NCI-H510A treated with DMSO at 0.1 percent for 48 hours (cell line): ENCODE results near the gene MYL3.
A peak's percentile ranks its signal among the peaks of the same experiment; 100 is the strongest.

Source experiments
- DNase-seq: peaks from one replicate; lab custom pipeline; 2025; lab: John Stamatoyannopoulos, UW

Gene MYL3

DNA sequence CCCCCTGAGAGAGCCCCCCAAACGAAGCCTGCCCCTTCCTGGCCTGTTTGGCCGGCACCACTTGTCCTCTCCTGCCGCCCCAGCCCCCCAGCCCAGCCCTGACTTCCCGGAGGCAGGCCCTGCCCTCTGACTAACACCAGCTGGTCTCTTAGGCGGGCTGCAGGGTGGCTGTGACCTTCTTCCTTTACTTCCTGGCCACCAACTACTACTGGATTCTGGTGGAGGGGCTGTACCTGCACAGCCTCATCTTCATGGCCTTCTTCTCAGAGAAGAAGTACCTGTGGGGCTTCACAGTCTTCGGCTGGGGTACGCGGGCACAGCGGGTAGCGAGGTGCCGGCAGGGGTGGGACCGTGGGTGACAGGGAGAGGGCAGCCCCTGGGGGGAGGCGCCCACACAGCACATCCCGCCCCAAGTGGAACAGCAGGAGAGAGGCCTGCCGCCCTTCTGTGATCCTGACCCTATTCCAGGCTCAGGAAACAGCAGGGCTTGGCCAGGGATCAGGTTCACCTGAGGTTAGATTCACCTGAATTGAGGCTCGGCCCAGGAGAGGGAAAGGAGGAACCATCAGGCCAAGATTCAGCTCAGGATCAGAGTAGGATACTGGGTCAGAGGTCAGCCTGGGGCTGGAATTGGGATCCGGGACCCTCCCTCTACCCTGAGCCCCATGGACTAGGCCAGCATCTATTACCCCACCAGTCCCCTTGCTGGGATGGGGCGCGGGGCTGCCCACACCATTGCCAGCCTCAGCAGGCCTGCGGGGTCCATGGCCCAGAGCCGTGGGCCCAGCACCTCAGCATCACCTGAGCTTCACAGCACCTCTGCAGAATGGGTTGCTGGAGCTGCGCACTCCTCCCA lies 36.1 kb upstream of the MYL3 start:
- no peak for DNase-seq

DNA sequence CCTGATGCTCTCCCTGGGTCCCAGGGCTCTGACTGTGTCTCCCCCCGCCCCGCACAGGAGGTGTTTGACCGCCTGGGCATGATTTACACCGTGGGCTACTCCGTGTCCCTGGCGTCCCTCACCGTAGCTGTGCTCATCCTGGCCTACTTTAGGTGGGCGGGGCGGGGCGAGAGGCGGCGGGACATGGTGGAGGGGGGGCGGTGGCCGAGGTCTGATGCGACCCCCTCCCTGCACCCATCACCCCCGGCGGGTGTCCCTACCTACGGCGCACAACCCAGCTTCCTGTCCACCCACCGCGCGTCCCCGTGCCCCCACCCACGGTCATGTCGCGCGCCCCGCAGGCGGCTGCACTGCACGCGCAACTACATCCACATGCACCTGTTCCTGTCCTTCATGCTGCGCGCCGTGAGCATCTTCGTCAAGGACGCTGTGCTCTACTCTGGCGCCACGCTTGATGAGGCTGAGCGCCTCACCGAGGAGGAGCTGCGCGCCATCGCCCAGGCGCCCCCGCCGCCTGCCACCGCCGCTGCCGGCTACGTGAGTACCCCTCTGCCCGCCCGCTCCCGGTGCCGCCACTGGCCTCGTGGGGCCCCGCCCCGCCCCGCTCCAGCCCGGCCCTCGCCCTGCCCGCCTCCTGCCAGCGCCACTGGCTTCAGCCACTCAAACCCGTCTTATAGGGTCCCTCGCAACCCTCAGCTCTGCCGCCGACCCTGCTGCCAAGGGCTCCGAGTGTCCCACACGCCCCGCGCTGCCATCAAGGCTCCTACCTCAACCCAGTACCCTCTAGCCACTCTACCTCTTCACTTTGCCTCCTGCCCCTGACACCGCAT lies 35.3 kb upstream of the MYL3 start:
- no peak for DNase-seq

DNA sequence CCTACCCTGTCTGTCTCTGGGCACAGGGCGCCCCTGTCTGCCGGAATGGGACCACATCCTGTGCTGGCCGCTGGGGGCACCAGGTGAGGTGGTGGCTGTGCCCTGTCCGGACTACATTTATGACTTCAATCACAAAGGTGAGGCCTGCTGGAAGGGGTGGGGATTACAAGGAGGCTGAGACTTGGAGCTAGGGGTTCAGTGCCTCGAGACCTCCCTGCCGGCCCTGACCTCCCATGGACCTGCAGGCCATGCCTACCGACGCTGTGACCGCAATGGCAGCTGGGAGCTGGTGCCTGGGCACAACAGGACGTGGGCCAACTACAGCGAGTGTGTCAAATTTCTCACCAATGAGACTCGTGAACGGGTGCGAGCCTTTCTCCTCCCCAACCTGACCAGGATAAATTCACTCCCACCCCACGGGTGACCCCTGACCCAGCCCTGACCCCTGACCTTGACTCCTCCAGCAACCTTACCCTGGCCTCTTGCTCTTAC lies 34.6 kb upstream of the MYL3 start:
- DNase-seq: no peak

DNA sequence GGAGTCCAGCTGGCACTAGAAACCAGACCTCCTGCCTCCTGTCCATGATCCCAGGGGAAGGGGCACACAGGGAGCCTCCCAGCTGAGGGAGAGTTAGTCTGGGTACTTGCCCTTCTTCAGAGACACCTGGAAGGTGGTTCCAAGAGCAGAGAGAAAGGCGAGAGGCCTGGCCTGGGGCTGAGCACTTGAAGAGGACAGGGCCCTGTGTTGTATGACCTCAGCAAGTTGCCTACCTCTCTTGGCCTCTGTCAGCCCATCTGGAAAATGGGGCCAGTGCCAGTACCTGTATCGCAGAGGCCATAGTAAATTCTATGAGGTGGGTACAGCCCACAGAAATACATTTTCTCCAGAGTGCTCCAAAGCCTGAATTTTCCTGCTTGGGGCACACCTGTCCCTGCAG lies 33.8 kb upstream of the MYL3 start:
- no peak for DNase-seq

DNA sequence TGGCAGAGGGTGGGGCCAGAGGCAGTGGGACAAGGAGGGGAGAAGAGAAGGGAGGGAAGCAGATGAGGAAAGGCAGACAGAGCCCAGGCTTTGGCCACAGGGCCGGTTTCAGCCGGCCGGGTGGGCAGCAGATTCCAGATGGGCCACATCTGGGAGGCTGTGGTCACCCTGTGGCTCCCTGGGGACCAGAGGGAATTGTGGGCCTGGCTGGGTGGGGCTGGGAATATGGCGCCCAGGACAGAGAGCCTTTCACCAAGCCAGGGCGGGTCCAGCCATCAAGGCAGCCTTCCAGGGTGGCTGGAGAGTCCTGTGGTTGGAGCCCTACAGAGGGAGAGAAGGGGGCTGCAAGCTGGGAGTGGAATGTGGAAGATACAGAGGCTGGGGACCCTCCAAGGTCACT lies 33.1 kb upstream of the MYL3 start:
- DNase-seq: no peak

DNA sequence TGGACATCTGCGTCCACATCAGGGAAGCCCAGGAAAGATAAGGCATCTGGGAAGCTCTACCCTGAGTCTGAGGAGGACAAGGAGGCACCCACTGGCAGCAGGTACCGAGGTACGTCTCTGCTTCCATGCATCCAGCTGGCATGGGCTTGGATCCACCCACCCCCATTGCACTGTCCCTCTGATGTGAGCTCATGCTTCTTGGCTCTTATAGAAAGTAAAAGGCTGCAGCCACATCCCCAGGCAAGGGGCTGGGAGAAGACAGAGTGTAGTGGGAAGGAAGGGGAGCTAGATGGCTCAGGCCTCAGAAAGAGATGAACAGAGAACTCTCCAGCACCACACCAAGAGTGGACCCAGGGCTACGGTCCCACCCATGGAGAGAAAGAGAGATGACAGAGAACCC lies 32.5 kb upstream of the MYL3 start:
- DNase-seq: no peak

DNA sequence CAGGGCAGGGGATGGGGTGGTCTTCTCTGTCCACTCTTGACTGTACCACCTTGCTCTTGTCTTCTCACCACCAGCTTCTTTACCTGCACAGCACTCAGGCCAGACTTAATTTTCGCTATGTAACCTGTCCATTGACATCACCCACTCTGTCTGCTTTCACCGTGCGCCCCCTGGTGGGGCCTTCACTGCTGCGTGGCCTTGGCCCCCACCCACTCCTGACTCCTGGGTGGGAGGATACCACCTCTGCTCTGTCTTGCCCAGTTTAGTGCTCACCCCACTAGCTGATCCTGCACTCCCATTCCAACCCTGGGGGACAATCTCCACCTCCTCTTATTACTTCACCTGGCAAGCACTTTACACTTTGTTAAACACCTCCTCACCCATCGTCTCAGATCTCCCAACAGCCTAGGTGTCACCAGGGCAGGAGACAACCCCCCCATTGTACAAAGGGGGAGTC lies 32.0 kb upstream of the MYL3 start:
- DNase-seq: no peak

DNA sequence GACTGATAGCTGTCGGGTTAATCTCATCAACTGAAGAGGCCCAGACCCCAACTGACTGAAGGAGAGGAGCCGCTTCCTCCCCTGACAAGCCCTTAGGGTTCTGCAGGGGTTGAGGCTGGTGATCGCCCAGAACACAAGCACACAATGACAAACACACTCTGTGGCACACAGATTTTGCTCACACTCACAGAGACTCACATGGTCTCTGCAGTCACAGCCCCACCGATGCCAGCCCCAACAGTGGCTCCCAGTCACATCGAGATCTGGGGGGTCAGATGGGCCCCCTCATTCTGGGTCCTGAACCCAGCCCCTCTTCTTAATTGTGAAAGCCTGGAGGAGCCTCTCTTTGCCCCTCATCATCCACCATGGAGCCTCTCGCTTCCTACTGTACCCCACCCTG lies 31.0 kb upstream of the MYL3 start:
- no peak for DNase-seq

DNA sequence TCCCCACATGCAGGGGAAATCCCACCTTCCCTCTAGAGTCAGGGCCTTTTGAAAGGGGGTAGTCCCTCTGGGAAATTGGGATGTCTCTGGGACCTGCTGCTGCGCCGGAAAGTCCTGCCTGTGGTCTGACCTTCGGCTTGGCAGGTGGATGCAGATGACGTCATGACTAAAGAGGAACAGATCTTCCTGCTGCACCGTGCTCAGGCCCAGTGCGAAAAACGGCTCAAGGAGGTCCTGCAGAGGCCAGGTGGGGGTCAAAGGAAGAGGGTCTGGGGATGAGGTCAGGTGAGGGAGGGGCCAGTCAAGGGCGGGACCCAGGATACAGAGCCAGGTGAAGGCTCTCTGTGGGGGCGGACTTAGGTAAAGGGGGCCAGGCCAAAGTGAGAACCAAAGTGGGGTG lies 30.5 kb upstream of the MYL3 start:
- DNase-seq: no peak

DNA sequence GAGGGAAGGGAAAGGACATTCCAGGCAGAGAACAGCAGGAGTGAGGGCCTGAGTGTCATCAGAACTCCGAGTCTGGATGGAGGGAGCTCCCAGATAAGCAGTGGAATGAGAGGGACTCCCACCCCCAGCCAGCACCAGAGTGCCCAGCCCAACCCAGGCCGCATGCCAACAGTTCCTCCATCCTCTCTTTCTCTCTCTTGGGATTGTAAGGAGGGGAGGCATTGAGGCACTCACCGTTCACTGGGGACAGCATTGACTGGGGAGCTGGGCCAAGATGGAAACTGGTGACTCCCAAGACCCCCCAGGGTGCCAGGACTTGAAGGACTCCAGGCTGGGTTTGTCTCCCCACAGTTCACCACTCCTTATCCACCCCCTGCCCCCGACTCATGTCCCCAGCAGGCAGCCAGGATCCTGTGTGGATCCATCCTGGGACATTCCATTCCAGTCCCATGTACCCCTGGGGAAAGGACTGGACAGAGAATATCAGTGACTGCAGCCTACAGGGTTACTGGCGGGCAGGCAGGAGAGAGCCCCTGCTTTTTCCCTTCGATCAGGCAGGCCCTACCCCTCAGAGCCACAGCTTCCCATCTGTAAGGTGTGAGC lies 30.0 kb upstream of the MYL3 start:
- DNase-seq: no peak

DNA sequence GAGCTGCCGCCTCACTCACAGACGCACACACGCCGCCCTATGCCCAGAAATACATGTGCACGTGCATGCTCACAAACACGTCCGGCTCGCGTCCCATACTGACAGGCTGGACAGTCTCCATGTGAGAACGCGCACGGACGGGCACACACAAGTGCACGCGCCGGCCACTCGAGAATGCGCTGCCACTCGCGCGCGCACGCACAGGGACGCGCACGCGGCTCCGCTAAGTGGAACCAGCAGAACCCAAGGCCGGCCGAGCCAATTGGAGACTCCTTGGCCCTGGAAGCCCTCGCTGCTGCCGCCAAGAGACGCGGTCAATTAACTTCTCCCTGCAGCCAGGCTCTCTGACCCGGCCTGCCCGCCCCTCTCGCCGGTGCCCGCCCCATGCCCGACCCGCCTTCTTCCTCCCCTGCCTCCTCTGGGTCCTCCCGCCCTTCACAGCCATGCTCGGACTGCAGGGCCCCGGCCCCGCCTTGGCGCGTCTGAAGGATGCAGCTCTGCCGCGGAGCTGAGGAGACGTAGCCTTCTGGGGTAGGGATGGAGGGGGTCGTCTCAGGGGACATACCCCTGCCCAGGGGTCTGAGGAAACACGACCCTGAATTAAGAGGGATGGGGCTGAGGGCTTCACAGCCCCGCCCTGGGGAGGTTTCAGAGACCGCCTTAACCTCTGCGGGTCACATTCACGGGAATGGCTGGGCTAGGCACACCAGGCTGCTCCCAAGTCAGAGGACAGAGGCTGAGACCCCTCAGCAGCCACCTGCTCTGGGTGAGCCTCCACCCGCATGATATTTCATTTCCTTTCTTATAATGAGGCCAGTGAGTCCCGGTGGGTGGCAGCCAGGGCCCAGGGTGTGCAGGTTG lies 29.3 kb upstream of the MYL3 start:
- DNase-seq: peak; percentile 75

DNA sequence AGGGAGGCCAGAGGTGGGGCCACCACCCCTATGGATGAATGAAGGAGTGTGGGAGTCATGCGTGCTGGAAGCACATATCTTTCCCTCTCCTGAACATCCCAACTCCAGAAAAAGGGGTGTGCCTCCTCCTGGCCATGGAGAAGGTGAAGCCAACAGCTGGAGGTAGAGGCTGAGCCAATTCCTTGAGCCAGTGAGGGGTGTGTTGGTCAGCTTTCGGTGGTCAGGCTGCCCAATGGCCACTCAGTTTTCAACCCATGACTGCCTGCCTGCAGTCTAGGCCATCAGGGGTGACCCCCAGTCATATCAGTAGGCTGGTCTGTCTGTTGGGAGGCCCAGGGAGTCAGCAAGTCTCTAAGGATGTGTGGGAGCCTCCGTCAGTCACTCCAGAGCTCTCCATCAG lies 27.9 kb upstream of the MYL3 start:
- no peak for DNase-seq

DNA sequence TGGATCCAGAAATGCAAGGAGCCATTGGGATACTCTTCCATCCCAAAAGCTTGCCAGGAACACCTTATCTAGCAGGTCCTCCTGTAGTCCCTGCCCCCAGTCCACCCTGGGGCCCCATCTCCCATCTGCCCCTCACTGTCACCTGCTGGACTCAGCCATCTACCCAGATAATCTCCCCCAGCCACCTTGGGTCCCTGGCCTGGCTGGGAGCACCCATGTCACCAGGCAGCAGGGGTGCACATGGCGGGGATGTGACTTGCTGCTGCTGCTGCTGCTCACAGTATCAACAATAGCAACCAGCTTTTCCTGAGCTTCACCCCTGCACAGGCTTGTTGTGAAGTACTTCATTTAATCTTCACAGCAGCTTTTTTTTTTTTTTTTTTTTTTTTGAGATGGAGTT lies 26.9 kb upstream of the MYL3 start:
- no peak for DNase-seq

DNA sequence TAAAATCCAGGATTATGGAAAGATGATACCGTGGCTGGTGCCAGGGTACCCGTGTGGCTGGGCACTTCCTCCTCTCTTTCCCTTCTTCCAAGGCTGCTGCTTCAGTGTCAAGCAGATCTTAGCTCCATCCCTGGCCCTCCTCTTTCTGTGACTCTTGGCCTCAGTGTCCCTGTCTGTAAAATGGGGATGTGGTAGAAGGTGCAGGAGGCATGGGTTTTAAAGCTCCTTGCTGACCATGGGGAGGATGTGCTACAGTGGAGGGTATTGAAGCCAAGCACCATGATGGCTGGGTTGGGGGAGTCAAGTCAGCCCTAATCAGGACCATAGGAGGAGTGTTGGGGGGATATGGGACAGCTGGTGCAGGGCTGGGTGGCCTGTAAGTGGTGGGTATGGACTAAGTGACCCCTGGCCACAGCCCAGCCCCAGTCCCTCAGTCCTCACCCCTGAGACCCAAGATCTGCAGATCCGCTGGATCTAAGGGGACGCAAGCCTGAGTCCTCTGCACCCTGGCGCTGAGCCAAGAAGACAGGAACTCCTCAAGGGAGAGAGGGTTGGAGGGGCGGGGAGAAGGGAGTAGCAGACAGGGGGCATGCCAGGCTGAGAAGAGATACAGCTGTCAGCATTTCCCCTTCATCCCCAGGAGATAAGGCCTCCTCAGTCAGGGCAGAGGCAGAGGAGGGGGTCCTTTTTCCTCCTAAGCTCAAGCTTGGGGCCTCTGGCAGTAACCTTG lies 26.3 kb upstream of the MYL3 start:
- no peak for DNase-seq

DNA sequence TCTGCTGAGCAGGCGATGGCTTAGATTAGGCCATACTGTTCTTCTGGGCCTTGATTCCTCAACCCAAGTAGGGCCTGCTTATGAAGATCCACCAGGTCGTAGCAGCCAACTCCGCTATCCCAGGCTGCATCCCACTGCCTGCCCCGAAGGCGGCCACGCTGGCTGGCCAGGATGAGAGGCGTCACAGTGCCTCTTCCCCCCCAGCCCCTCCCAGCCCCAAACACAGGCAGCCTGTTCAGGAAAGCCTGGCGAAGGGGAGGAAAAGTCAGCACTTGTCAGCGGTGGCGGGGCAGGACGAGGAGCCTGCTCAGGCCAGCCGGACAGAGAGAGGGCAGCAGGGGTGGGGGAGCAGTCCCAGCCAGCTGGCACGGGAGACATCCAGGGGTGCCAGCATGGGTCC lies 25.5 kb upstream of the MYL3 start:
- DNase-seq: no peak

DNA sequence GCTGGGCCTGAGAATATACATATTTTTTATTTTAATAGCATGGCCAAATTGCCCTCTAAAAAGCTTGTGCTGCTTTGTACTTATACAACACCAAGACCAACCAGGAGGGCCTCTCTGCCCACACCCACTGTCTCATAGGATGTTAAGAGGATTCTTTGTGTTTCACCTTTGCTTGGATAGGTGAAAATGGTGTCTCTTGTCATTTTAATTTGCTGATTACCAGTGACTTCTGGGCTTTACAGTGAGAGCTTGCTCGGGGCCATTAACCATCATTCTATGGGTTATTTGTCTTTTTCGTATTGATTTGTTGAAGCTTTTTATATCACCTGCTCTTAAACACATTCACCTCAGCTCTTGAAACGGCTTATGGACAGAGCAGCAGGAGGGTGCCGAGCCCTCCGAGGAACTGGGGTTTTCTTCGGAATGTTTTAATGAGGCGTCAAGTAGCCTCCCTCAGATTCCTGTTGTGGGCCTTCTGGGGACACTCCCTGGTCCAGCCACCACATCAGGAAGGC lies 24.8 kb upstream of the MYL3 start:
- no peak for DNase-seq

DNA sequence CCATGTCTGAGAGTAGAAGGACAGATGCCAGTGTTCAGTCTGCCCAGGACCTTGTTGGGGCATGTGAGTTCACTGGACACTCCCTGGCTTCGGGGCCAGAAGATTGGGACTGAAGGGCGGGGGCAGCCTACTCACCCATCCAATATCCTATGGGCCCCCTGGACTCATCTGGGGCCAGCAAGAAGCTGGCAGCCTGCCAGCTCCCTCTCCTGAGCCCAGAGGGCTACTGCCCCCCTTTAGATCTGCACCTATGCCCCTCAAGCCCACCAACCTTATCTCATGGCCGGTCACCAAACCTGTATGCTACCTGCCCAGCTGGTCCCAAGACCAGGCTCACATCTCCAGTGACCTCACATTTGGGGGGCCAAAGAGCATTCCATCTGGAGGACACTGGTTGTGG lies 22.4 kb upstream of the MYL3 start:
- no peak for DNase-seq

DNA sequence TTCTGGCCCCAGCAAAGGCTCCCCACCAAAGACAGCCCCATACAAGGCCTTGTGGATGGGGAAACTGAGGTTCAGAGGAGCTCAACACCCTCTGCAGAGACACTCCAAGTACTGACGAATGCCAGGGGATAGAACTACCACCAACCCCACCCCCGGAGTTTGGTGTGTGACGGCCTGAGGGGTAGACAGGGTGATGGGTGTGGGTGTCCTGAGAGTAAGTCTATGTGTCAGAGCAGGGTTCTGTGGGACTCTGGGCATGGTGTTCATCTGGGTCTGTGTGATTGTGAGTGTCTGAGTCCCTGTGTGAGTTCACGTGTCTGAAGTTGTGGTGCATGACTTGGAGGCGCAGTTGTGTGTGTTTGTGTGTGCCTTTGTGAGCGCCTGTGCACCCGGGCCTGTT lies 21.7 kb upstream of the MYL3 start:
- no peak for DNase-seq

DNA sequence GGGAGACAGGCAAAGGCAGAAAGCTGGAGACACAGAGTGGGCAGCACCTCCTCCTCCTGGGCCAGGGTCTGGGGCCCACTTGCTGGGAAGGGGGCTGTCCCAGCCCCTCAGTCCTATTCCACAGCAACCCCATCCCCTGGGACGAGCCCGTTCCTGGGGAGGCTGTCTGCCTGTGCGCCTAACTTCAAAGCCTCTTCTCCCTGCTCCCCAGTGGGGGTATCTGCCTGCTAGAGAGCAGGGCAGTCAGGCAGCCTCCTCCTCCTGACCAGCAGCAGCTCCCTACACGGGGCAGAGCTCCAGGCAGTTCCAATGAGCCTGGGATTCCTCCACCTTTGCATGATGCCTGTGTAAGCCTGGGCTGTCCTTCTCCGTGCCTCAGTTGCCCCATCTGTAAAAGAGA lies 21.2 kb upstream of the MYL3 start:
- DNase-seq: no peak

DNA sequence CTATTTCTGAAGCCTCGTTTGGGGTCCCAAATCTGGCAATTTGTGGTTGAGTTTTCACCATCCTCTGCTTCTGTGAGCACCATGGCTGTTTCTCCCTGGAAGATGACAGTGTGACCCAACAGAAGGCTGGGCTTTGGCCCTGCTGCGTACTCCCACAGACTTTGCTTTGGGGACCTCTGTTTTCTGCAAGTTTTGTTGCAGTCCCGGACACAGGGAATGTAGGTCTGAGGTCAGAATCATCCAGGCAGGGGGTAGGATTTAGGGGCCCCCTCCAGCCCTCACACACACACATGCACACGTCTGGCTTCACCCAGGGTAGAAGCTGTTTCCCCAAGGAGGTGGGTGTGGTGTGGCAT lies 20.6 kb upstream of the MYL3 start:
- no peak for DNase-seq
